SK-N-SH (cell line): Measurements from ENCODE around the gene RMI2. TPM values are rescaled to one million over a fixed set of nuclear protein-coding genes. Genes with fewer than 3 reads are reported as not detected.

Source experiments
- CTCF ChIA-PET: fragments of 300-600, 350-600 bp; formaldehyde crosslinking; extraction: SDS; loops from one replicate; lab custom pipeline; 2021; lab: Yijun Ruan, JAX
- POLR2A ChIA-PET: fragments of 350-600 bp; sonication (Branson Sonifier 250); formaldehyde crosslinking; extraction: SDS; loops from one replicate; lab custom pipeline; 2020; ENCODE audit warnings: antibody characterized with exemption, inconsistent platforms; lab: Yijun Ruan, JAX
- DNase-seq: peaks from one replicate; pipeline ENCODE4 v3.0.0; 2012
- H2AFZ ChIP-seq: fragments of 200-600 bp; sonication (generic); 2 replicates; pipeline ENCODE4 v1.8.1; 2016; ENCODE audit warnings: antibody characterized with exemption, mild to moderate bottlenecking, low read depth
- H3F3A ChIP-seq: fragments of 200-600 bp; sonication (generic); replicated peaks from 2 replicates; pipeline ENCODE3; 2016; ENCODE audit warnings: antibody characterized with exemption, mild to moderate bottlenecking; ENCODE audit not compliant: insufficient read depth
- H3K27ac ChIP-seq, 2 experiments: fragments of 200-500 bp in 1 of 2; fragments of 200-600 bp in 1 of 2; sonication (Bioruptor generic) in 1 of 2; sonication (generic), shearing (Covaris generic) in 1 of 2; 2 replicates each; pipeline versions ENCODE4 v1.5.1 to v1.6.1; 2014 to 2016; ENCODE audit warnings: low read depth in 2 of 2, inconsistent platforms in 1 of 2, low read length in 1 of 2, mild to moderate bottlenecking in 1 of 2, mixed read lengths in 1 of 2
- H3K27me3 ChIP-seq: fragments of 200-600 bp; sonication (generic), shearing (Covaris generic); 2 replicates; pipeline ENCODE4 v1.6.1; 2016; ENCODE audit warnings: mixed run types; ENCODE audit not compliant: insufficient read depth
- H3K36me3 ChIP-seq, 2 experiments: fragments of 200-500 bp in 1 of 2; fragments of 200-600 bp in 1 of 2; sonication (Bioruptor generic) in 1 of 2; sonication (generic) in 1 of 2; replicated peaks in 1 of 2; 2 replicates each; pipeline versions ENCODE3 to v1.5.1; 2014 to 2016; ENCODE audit warnings: low read length in 1 of 2, mild to moderate bottlenecking in 1 of 2; ENCODE audit not compliant: insufficient read depth in 2 of 2, control insufficient read depth in 1 of 2
- H3K4me1 ChIP-seq, 2 experiments: fragments of 200-500 bp in 1 of 2; fragments of 200-600 bp in 1 of 2; sonication (Bioruptor generic) in 1 of 2; sonication (generic), shearing (Covaris generic) in 1 of 2; 2 replicates each; pipeline versions ENCODE4 v1.5.1 to v1.6.1; 2014 to 2016; ENCODE audit warnings: low read depth in 1 of 2, low read length in 1 of 2, mixed run types in 1 of 2; ENCODE audit not compliant: insufficient read depth in 2 of 2, control insufficient read depth in 1 of 2
- H3K4me2 ChIP-seq: fragments of 200-600 bp; sonication (generic), shearing (Covaris generic); 2 replicates; pipeline ENCODE4 v1.6.1; 2017; ENCODE audit warnings: mixed run types
- H3K4me3 ChIP-seq, 2 experiments: fragments of 200-500 bp in 1 of 2; fragments of 200-600 bp in 1 of 2; sonication (Bioruptor generic) in 1 of 2; sonication (generic), shearing (Covaris generic) in 1 of 2; 2 replicates each; pipeline versions ENCODE4 v1.5.1 to v1.8.1; 2014 to 2016; ENCODE audit warnings: low read depth in 2 of 2, inconsistent platforms in 1 of 2, low read length in 1 of 2, mild to moderate bottlenecking in 1 of 2, mixed read lengths in 1 of 2, moderate library complexity in 1 of 2
- H3K79me2 ChIP-seq: fragments of 200-600 bp; sonication (generic); 2 replicates; pipeline ENCODE4 v1.8.1; 2017; ENCODE audit warnings: mild to moderate bottlenecking; ENCODE audit not compliant: insufficient read depth
- H3K9ac ChIP-seq: fragments of 200-600 bp; sonication (generic); 2 replicates; pipeline ENCODE4 v1.6.1; 2017; ENCODE audit warnings: mixed run types
- H3K9me2 ChIP-seq: fragments of 200-600 bp; sonication (generic); 2 replicates; pipeline ENCODE4 v1.6.1; 2017; ENCODE audit warnings: mixed run types
- H3K9me3 ChIP-seq: fragments of 200-600 bp; sonication (generic); 2 replicates; pipeline ENCODE4 v1.6.1; 2017; ENCODE audit warnings: mixed run types, mild to moderate bottlenecking, moderate library complexity
- H4K20me1 ChIP-seq: fragments of 200-600 bp; sonication (generic); 2 replicates; pipeline ENCODE4 v1.6.1; 2017; ENCODE audit warnings: mild to moderate bottlenecking, mixed run types; ENCODE audit not compliant: insufficient read depth
- CTCF ChIP-seq: fragments of 200-600 bp; sonication (generic); IDR thresholded peaks from 2 replicates; pipeline ENCODE4 v1.6.1; 2017; ENCODE audit warnings: antibody characterized with exemption, mild to moderate bottlenecking, moderate library complexity
- ELF1 ChIP-seq: IDR thresholded peaks from 2 replicates; pipeline ENCODE4 v1.4.0; 2012
- EZH2phosphoT487 ChIP-seq: fragments of 200-600 bp; sonication (generic); IDR thresholded peaks from 2 replicates; pipeline ENCODE4 v1.6.1; 2017; ENCODE audit warnings: low read depth, mixed run types, mild to moderate bottlenecking, antibody characterized with exemption, moderate library complexity, borderline replicate concordance
- FOSL2 ChIP-seq: IDR thresholded peaks from 2 replicates; pipeline ENCODE4 v1.4.0; 2012; ENCODE audit warnings: low read depth, mild to moderate bottlenecking, moderate library complexity, borderline replicate concordance
- GABPA ChIP-seq: IDR thresholded peaks from 2 replicates; pipeline ENCODE4 v1.4.0; 2012; ENCODE audit warnings: low read depth, mild to moderate bottlenecking
- GATA2 ChIP-seq: sonication (generic); formaldehyde crosslinking; IDR thresholded peaks from 2 replicates; pipeline ENCODE4 v1.5.0; 2020; ENCODE audit warnings: mild to moderate bottlenecking, missing genetic modification reagents
- IRF3 ChIP-seq: fragments of 150-350 bp; IDR thresholded peaks from 2 replicates; pipeline ENCODE4 v1.6.1; 2016; ENCODE audit warnings: mild to moderate bottlenecking, low read depth, low read length
- JUND ChIP-seq: IDR thresholded peaks from 2 replicates; pipeline ENCODE4 v1.4.0; 2012
- NFIC ChIP-seq: IDR thresholded peaks from 2 replicates; pipeline ENCODE4 v1.4.0; 2012; ENCODE audit warnings: borderline replicate concordance
- RFX5 ChIP-seq: IDR thresholded peaks from 2 replicates; pipeline ENCODE4 v1.6.1; 2012; ENCODE audit warnings: mild to moderate bottlenecking, improper control_type of control experiment, low read length
- SIN3A ChIP-seq: IDR thresholded peaks from 2 replicates; pipeline ENCODE4 v1.6.1; 2012; ENCODE audit warnings: low read depth, mild to moderate bottlenecking, low read length, moderate library complexity, borderline replicate concordance
- USF2 ChIP-seq: fragments of 150-350 bp; IDR thresholded peaks from 2 replicates; pipeline ENCODE4 v1.6.1; 2017; ENCODE audit warnings: antibody characterized with exemption, low read length, low read depth, borderline replicate concordance
- ZBTB33 ChIP-seq: IDR thresholded peaks from 2 replicates; pipeline ENCODE4 v1.4.0; 2012; ENCODE audit warnings: low read depth, borderline replicate concordance
- WGBS: methylation state at CpG from one replicate; pipeline ENCODE4 v1.1.6; 2017; ENCODE audit warnings: low lambda C conversion rate; 5-methylcytosine and 5-hydroxymethylcytosine counted together
- polyA plus RNA-seq, 3 experiments: library from polyadenylated mRNA; depleted of rRNA; stranded (reverse); fragments of >200 nt; gene quantifications; 2 replicates each; pipeline ENCODE4 v1.2.3, GENCODE V29; 2012
- TF ChIP-seq, protein P1 (sequence below): IDR thresholded peaks from 2 replicates; pipeline ENCODE4; 2012
- TF ChIP-seq, protein P2 (sequence below): IDR thresholded peaks from 2 replicates; pipeline ENCODE4 v1.6.1; 2012; ENCODE audit warnings: mild to moderate bottlenecking, low read depth, low read length, moderate library complexity

RMI2 gene
- polyA plus RNA-seq, 1 of the 3 experiments (the other 2 are of a cell fraction): 8.5 TPM

GRCh38 chr16:11359370-11359769 lies 14.1 kb downstream of the RMI2 start:
- no peaks in the 10 kb centered on the region for H4K20me1 ChIP-seq
- no peaks in the 10 kb centered on the region for H3K9me2 ChIP-seq
- ChIA-PET POLR2A (no interaction called here), CTCF (interaction anchor here (0.7 to 2.9 kb wide), 5 partner anchors 12 to 395 kb away, joined by 3 to 17 read pairs (median 3); no protein-coding TSS in a partner anchor)
- TF ChIP-seq ZBTB33 (no peak), NFIC (no peak), USF2 (no peak), FOSL2 (no peak), SIN3A (no peak), GATA2 (CRISPR knock-in tag) (no peak), RFX5 (no peak), IRF3 (no peak), GABPA (no peak), CTCF (no peak), EZH2phosphoT487 (no peak), ELF1 (no peak), JUND (no peak)
- TF ChIP-seq, protein P1, sequence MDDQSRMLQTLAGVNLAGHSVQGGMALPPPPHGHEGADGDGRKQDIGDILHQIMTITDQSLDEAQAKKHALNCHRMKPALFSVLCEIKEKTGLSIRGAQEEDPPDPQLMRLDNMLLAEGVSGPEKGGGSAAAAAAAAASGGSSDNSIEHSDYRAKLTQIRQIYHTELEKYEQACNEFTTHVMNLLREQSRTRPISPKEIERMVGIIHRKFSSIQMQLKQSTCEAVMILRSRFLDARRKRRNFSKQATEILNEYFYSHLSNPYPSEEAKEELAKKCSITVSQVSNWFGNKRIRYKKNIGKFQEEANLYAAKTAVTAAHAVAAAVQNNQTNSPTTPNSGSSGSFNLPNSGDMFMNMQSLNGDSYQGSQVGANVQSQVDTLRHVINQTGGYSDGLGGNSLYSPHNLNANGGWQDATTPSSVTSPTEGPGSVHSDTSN: no peak
- TF ChIP-seq, protein P2, sequence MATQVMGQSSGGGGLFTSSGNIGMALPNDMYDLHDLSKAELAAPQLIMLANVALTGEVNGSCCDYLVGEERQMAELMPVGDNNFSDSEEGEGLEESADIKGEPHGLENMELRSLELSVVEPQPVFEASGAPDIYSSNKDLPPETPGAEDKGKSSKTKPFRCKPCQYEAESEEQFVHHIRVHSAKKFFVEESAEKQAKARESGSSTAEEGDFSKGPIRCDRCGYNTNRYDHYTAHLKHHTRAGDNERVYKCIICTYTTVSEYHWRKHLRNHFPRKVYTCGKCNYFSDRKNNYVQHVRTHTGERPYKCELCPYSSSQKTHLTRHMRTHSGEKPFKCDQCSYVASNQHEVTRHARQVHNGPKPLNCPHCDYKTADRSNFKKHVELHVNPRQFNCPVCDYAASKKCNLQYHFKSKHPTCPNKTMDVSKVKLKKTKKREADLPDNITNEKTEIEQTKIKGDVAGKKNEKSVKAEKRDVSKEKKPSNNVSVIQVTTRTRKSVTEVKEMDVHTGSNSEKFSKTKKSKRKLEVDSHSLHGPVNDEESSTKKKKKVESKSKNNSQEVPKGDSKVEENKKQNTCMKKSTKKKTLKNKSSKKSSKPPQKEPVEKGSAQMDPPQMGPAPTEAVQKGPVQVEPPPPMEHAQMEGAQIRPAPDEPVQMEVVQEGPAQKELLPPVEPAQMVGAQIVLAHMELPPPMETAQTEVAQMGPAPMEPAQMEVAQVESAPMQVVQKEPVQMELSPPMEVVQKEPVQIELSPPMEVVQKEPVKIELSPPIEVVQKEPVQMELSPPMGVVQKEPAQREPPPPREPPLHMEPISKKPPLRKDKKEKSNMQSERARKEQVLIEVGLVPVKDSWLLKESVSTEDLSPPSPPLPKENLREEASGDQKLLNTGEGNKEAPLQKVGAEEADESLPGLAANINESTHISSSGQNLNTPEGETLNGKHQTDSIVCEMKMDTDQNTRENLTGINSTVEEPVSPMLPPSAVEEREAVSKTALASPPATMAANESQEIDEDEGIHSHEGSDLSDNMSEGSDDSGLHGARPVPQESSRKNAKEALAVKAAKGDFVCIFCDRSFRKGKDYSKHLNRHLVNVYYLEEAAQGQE: no peak
- no peaks in the 10 kb centered on the region for H3K36me3 ChIP-seq
- H3K79me2 ChIP-seq: no peaks in the 10 kb centered on the region
- H3F3A ChIP-seq: peaks cover 7% of the 10 kb centered on the region
- DNase-seq: no peak
- no peak overlapping the region for H3K27ac ChIP-seq
- H2AFZ ChIP-seq: no peak overlapping the region
- H3K9me3 ChIP-seq: no peaks in the 10 kb centered on the region
- H3K9ac ChIP-seq: no peak overlapping the region
- H3K4me1 ChIP-seq: peaks cover 16 to 43% of the 10 kb centered on the region in 2 experiments; a peak in 3 of 4 replicates
- WGBS: 55% methylated on average over 3 of the region's 5 CpGs
- H3K4me3 ChIP-seq: no peak overlapping the region
- H3K27me3 ChIP-seq: no peaks in the 10 kb centered on the region
- no peak overlapping the region for H3K4me2 ChIP-seq
